NT2/D1 (cell line): ENCODE results near the gene TSPAN32.

ENCODE experiments used
- DNase-seq: peaks from one replicate; pipeline ENCODE4 v3.0.0-alpha.2; 2011; ENCODE audit warnings: low read depth, low spot score
- H3K27me3 ChIP-seq: 2 replicates; pipeline ENCODE4 v1.6.0; 2011; ENCODE audit warnings: mild to moderate bottlenecking; ENCODE audit not compliant: insufficient read length, insufficient read depth
- H3K36me3 ChIP-seq: 2 replicates; pipeline ENCODE4 v1.6.1; 2011; ENCODE audit warnings: mild to moderate bottlenecking, low read length, mixed read lengths; ENCODE audit not compliant: insufficient read depth, insufficient read length
- H3K4me1 ChIP-seq: 2 replicates; pipeline ENCODE4 v1.5.1; 2011; ENCODE audit not compliant: insufficient read depth, insufficient read length
- H3K4me3 ChIP-seq: 2 replicates; pipeline ENCODE4 v1.5.1; 2011; ENCODE audit warnings: low read depth; ENCODE audit not compliant: insufficient read length
- H3K9ac ChIP-seq: 2 replicates; pipeline ENCODE4 v1.6.0; 2011; ENCODE audit warnings: low read depth; ENCODE audit not compliant: insufficient read length
- H3K9me3 ChIP-seq: 2 replicates; pipeline ENCODE4 v1.5.1; 2011; ENCODE audit warnings: mild to moderate bottlenecking, low read length; ENCODE audit not compliant: insufficient read depth
- SUZ12 ChIP-seq: IDR thresholded peaks from 2 replicates; pipeline ENCODE4 v1.6.1; 2011; ENCODE audit not compliant: insufficient read length, insufficient read depth; ENCODE audit errors: extremely low read depth
- YY1 ChIP-seq: IDR thresholded peaks from 2 replicates; pipeline ENCODE4 v1.6.1; 2011; ENCODE audit not compliant: insufficient read length, insufficient read depth
- ZNF274 ChIP-seq: IDR thresholded peaks from 2 replicates; pipeline ENCODE4 v1.6.1; 2011; ENCODE audit warnings: mild to moderate bottlenecking, low read depth, low read length

Gene TSPAN32

DNA sequence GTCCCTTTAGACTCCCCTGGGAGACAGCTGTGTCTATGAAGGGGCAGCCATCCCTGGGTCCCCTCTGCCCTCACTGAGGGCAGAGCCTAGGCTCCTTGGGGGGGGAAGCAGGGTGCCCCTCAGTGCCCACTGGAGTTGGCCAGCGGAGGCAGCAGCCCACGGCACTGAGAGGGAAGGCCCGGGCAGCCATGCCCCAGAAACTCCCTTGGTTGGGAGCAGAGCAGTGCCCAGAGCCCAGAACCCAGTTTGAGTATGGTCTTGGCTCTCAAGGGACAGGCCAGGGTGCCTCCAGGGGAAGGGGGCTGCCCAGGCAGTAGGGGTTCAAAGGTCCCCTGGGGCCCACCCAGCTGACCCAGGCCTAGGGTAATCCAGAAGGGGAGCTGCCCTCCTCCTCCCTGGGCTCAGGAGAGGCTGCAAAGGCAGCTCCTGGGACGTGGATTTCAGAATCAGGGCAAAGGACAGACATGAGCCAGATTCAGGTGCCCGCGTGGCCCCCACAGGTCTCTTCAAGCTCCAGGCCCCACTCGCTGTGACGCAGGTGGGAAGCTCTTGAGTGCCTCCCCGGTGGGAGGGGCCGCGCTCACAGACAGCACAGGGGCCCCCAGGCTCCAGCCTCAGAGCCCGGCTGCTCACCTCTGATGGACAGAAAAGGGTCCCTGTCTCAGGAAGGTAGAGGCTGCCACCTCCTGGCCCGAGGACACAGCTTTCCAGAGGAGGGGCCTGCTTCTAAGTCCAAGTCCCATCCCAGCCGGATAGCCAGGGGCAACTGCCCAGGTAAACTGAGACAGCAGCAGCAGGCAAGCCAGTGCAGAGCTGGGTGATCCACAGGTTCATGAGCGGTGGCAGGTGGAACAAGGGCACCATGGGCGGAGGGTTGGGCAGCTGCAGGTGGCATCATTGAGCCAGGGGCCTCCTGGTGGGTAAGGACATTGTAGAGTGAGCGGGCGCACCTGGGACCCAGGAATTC, 2.7 kb upstream of the TSPAN32 start:
- H3K27me3 ChIP-seq: peaks cover 2% of the 10 kb centered on the region
- DNase-seq: peak; percentile 47

DNA sequence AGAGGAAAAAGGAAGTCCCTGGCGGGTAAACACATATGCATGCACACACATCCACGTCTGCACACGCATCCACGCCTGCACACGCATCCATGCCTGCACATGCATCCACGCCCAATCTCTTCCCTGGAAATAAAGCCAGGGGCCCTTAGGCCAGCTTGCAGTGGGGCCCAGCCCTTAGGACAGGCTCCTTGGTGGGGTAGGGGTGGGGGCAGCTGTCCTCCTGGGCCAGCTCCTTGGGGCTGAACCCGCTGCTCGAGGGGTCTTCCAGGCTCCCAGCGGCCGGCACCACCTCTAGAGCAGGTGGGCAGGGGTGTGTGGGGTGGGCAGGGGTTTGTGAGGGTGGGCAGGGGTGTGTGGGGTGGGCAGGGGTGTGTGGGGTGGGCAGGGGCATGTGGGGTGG, 2.0 kb upstream of the TSPAN32 start:
- no peak for DNase-seq
- TF ChIP-seq YY1 (no peak), SUZ12 (no peak), ZNF274 (no peak)
- Histone ChIP-seq H3K36me3 (no peaks in the 10 kb centered on the region), H3K4me1 (peaks cover 16% of the 10 kb centered on the region), H3K4me3 (no peak overlapping the region), H3K27me3 (no peaks in the 10 kb centered on the region), H3K9ac (no peak overlapping the region), H3K9me3 (no peaks in the 10 kb centered on the region)

More for the DNA sequence above, 2.7 kb upstream of the TSPAN32 start:
- H3K4me3 ChIP-seq: no peak overlapping the region
- no peaks in the 10 kb centered on the region for H3K9me3 ChIP-seq
- no peak for TF ChIP-seq ZNF274
- no peak for TF ChIP-seq YY1
- TF ChIP-seq SUZ12: no peak
- peaks cover 16% of the 10 kb centered on the region for H3K4me1 ChIP-seq
- H3K9ac ChIP-seq: peak overlapping the region; percentile 57
- no peaks in the 10 kb centered on the region for H3K36me3 ChIP-seq

DNA sequence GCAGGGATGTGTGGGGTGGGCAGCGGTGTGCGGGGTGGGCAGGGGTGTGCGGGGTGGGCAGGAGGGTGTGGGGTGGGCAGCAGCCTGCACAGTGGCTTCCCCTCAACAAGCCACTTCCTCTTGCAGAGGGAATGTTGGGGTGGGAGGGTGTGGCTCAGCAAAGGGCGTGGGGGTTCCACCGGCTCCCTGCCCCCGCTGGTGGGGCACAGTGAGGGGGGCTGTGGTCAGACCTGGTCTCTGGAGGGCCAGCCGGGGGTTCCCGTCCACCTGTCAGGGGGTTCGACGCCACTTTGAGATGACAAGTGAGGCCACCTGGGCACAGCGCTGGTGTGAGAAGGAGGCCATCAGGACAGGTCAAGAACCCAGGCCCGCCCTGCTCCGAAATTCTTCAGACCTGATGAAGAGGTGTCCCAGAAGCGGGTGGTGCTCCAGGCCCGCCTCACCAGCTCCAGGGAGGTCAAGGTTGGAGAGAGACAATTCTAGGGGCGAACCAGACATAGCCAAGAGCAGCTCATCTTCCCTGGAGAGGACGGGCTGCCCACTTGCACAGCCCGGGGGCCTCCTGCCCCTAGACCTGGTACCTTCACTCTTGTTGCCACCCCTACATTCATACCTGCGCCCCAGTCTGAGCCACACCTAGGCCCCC, 1.4 kb upstream of the TSPAN32 start:
- no peak overlapping the region for H3K4me3 ChIP-seq
- H3K9me3 ChIP-seq: no peaks in the 10 kb centered on the region
- H3K4me1 ChIP-seq: peaks cover 16% of the 10 kb centered on the region
- no peak for DNase-seq
- no peaks in the 10 kb centered on the region for H3K36me3 ChIP-seq
- no peak overlapping the region for H3K9ac ChIP-seq
- no peaks in the 10 kb centered on the region for H3K27me3 ChIP-seq
- TF ChIP-seq ZNF274 (no peak), SUZ12 (no peak), YY1 (no peak)

DNA sequence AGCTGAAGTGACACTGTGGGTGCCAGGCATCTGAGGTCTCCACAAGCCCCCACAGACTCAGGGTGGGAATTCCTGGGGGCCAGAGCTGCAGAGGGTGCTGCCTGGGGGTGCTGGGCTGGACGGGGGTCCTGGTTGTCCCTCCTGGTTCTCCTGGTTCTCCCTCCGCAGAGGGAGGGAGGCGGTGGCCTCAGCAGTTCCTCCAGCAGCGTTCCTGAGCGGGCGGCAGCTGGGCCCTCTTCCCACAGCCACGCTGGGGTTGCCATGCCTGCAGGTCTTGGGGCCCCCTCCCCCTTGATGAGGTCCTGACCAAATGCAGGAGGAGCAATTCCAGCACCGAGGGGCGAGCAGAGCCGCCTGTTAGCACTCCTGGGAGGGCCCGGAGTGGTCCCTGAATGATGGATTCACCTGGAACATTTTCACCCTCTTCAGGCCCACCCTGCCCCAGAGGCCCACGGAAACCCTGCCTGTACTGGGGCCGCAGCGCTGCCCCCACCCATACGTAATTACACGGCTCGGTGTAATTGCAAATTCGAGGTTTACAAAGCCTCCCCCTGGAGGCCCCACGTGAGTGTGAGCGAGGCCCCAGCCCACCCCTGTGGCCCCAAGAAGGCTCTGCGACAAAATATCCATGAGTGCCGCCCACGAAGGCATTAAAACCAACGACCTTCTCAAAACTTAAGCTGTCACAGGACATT, 730 bp upstream of the TSPAN32 start:
- Histone ChIP-seq H3K4me3 (no peak overlapping the region), H3K9me3 (no peaks in the 10 kb centered on the region), H3K9ac (no peak overlapping the region), H3K4me1 (peaks cover 18% of the 10 kb centered on the region), H3K36me3 (no peaks in the 10 kb centered on the region), H3K27me3 (no peaks in the 10 kb centered on the region)
- no peak for DNase-seq
- TF ChIP-seq SUZ12 (no peak), ZNF274 (no peak), YY1 (no peak)

DNA sequence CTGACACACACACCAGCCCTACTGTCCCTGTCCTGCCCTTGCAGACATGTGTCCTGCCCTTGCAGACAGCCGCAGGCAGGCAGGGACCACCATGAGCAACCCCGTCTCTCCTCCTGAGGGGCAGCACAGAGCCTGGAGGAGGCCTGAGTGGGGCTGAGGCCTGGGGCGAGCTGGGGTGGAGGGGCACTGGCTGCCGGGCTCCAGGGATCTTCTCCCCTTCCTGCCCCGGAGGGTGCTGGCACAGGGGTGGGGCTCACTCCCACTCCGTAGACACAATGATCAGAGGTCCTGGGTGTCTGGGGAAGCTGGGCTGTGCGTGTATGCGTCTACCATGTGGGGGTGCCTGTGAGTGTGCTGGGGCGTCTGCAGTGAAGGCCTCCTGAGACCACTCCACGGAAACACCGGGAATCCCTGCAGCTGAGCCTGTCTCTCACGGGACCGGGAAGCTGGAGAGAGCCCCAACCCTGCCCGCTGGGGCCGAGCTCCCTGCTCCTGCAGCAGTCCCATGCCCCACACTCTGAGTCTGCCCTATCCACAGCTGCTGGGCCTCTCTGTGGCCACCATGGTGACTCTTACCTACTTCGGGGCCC, 588 bp downstream of the TSPAN32 start:
- DNase-seq: no peak
- H3K4me1 ChIP-seq: peaks cover 18% of the 10 kb centered on the region

DNA sequence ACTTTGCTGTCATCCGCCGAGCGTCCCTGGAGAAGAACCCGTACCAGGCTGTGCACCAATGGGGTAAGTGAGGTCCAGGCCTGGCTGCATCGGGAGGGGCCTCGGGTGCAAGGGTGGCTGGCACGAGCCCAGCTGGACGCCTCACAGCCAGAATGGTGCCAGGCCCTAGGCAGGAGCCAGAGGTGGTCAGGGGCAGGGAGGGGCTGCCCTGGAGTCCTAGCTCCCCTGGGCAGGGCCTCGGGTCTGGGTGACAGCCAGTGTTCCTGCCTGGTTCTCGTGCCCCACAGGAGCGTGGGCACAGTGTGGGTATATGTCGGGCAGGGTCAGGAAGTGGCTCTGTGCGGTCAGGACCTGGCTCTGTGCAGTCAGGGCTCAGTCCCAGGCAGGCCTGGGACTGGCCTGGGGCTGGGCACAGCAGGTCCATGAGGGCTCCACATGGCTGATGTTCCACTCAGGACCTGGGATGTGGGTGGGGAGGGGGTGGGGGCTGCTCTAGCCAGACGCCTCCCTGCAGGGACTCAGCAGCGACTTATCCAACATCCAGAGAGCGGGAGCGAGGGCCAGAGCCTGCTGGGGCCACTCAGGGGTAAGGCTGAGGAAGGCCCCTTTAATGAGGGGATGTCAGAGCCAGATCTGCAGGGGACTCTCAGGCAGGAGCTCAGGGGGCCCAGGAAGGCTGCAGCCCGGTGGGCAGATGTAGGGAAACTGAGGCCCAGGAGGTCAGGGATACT, 1.2 kb downstream of the TSPAN32 start:
- H3K36me3 ChIP-seq: no peaks in the 10 kb centered on the region
- H3K4me3 ChIP-seq: no peak overlapping the region
- H3K9me3 ChIP-seq: no peaks in the 10 kb centered on the region
- TF ChIP-seq SUZ12 (no peak), ZNF274 (no peak), YY1 (no peak)
- H3K9ac ChIP-seq: peak overlapping the region; percentile 50
- H3K27me3 ChIP-seq: no peaks in the 10 kb centered on the region
- DNase-seq: no peak
- peaks cover 18% of the 10 kb centered on the region for H3K4me1 ChIP-seq

More for the DNA sequence above, 588 bp downstream of the TSPAN32 start:
- no peak for TF ChIP-seq YY1
- no peak for TF ChIP-seq SUZ12
- TF ChIP-seq ZNF274: no peak
- H3K27me3 ChIP-seq: no peaks in the 10 kb centered on the region
- H3K4me3 ChIP-seq: no peak overlapping the region
- H3K36me3 ChIP-seq: no peaks in the 10 kb centered on the region
- H3K9ac ChIP-seq: peak overlapping the region; percentile 17
- H3K9me3 ChIP-seq: no peaks in the 10 kb centered on the region
